ENCODE results near the gene CHD2.

- TF ChIP-seq, protein P1, sequence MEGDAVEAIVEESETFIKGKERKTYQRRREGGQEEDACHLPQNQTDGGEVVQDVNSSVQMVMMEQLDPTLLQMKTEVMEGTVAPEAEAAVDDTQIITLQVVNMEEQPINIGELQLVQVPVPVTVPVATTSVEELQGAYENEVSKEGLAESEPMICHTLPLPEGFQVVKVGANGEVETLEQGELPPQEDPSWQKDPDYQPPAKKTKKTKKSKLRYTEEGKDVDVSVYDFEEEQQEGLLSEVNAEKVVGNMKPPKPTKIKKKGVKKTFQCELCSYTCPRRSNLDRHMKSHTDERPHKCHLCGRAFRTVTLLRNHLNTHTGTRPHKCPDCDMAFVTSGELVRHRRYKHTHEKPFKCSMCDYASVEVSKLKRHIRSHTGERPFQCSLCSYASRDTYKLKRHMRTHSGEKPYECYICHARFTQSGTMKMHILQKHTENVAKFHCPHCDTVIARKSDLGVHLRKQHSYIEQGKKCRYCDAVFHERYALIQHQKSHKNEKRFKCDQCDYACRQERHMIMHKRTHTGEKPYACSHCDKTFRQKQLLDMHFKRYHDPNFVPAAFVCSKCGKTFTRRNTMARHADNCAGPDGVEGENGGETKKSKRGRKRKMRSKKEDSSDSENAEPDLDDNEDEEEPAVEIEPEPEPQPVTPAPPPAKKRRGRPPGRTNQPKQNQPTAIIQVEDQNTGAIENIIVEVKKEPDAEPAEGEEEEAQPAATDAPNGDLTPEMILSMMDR (conservative IDR thresholded peaks at IDR 0.05 in 1 of 2, IDR thresholded peaks at IDR 0.05 in 1 of 2; ENCODE audit: extremely low read depth in 1 of 2, insufficient read depth in 1 of 2, low read depth in 1 of 2, low read length in 2 of 2): no peak
- TF ChIP-seq EZH2 (IDR thresholded peaks at IDR 0.05; ENCODE audit: borderline replicate concordance, low read length): no peak
Measured at GRCh38 chr15:93012786-93013185, 112.7 kb downstream of the CHD2 start.
